GM19395 (cell line): ENCODE measurements around the gene TRPV4.

Source experiments
- ATAC-seq: cut with Tn5 transposase; IDR thresholded peaks from one replicate; pipeline ENCODE4 v1.9.1; 2021; ENCODE audit warnings: mild to moderate bottlenecking, moderate library complexity; ENCODE audit not compliant: unreplicated experiment

TRPV4 gene

DNA sequence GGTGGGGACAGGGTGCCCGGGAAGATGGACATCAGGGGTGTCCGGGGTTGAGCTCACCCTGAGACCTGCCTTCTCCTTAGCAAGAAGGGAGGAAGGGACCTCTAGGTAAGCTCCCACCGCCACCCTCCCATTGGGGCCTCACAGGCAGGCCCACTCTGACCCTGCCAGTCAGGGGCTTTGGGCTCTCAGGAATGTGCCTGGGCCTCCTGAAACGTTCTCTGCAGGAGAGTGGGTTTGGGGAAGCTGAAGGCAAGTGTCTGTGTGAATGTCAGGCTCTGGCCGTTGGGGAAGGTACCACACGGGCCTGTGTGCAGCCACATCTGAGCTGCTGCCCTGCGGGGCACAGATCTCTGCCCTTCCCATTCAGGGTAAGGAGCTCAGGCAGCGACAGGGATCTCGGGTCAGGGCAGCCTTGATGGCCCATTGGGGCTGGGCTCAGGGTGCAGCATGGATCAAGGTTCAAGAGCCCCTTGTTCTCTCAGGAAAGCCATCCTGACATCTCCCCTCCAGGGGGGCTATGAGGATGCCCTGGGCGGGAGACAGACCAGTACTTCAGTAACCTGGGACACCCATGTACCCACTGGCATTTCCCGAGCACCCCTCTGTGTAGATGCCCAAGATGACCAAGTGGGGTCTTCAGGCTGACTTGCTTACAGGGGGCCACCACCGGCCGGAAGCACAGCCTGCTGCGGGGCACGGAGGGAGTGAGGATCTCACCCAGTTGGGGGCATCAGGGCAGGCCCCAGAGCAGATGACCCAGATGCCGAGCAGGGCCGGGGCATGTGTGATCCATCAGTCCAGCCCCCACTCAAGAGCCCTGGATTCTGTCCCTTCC lies 89.9 kb downstream of the TRPV4 start:
- no peak for ATAC-seq

DNA sequence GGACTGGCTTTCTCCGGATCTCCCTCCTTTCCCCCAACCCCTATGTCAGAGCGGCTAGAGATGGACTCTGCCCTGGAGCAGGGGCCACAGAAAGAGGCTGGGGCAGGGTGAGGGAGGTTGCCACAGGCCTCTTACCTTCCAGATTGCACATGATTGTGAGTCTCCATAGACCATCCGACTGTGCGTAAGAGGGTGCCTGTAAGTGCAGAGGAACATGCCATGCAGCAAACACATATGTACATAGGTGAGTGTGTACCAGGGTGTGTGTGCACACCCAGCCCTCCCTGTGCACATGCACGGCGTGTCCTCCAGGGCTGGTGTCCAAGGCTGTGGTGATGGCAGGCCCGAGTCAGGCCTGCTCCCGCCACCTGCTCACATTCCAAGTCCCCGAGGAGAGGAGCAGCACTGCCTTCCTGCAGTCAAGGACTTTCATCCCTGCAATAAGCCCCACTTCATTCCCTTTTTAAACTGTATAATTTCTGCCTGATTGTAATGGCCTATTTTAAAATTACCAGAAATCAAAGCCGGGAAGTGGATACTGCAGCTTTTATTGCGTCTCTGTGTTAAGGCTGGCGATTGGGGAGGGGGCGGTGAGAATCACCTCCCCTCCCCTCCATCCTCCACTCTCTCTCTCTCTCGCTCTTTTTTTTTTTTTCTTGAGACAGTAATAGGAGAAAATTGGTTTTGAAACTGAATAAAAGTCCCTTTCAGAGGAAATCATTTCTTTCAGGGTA lies 91.1 kb downstream of the TRPV4 start:
- ATAC-seq: no peak

DNA sequence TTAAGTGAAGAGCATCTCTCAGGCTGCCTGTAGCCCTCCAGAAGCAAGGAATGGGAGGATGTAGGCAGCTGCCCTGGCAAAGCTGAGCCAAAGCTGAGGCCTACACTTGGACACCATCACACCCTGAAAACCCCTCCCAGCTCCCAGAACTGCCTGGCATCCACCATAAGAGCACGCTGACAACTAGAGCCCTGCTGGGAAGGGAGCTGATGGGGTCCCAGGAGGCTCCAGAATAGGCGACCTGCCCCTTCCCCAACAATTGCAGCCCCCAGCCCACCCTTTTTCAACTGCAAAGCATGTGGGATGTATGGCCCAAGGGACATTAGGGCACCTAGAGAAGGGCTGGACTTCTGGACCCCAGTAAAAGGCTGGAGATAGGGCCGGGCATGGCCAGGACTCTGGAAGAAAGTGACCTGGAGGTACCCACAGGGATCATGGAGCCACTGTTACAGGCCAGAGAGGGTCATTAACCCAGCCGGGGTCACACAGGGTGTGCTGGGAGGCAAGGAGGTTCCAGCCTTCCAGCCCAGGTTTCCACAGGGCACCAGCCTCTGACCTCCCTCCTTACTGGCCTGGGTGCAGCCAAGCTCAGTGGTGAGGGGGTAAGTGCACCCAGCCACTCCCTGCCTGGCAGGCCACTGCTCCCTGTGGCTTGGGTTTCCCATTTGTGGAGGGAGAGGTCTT lies 91.8 kb downstream of the TRPV4 start:
- ATAC-seq: no peak

DNA sequence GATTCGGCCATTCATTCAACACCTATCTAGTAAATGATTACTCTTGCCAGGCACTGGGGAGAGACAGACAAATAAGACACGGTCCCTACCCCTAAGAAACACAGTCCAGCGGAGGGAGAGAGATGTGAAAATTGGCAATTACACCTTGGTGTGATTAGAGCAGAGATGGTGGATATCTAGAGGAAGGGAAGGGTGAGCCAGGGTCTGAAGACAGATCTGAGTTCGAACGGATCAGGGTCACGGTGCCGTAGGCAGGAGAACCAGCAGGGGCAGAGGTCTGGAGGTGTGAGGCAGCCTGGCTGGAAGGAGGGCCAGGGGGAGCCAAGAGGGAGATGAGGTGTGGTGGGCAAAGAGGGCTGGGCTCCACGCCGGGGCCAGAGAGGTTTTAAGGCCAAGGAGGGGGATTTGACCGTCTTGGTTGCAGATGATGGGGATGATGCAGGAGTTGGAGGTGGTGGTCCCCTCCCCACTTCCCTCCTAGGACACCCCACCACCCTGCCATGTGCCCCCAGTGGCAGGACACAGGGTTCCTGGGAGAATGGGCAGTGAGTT lies 92.4 kb downstream of the TRPV4 start:
- no peak for ATAC-seq

DNA sequence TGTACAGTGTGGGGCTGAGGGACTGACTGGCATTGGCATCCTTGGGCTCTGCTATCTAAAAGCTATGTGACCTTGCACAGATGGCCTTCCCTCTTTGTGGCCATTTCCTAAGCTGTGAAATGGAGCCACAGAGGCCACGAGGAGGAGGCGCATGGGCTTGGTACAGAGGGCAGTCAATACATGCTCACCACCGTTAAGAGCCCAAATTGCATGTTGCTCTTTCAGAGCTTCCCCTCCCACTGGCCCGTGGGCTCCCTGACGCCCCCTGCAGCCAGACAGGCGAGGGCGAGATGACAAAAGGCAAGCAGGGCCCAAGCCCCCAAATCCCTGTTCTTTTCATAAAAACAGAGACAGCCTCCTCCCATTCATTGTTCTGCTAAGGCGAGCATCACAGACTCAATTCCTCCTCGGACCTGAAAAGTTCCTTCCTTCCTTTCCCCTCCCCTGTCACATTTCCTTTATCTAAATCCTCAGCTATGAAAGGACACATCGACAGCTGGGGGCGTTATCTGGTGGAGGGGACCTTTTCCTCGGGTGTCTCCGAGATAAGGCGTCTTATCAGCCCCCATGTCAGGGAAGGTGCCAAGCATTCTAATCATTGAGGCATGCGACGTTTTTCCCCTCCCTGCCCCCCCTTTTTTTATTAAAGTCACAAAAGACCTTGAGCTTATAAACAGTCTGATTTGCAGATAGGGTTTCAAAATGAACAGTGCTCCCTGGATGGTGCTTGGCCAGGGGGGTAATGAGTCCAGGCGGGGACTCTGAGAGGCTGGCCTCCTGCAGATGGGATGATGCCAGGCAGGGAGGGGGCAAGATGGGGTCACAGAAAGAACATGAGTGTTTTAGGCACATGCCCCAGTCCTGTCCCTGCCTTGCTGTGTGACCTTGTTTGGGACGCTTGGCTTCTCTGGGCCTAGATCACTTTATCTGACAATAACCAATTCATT lies 93.2 kb downstream of the TRPV4 start:
- ATAC-seq: no peak

DNA sequence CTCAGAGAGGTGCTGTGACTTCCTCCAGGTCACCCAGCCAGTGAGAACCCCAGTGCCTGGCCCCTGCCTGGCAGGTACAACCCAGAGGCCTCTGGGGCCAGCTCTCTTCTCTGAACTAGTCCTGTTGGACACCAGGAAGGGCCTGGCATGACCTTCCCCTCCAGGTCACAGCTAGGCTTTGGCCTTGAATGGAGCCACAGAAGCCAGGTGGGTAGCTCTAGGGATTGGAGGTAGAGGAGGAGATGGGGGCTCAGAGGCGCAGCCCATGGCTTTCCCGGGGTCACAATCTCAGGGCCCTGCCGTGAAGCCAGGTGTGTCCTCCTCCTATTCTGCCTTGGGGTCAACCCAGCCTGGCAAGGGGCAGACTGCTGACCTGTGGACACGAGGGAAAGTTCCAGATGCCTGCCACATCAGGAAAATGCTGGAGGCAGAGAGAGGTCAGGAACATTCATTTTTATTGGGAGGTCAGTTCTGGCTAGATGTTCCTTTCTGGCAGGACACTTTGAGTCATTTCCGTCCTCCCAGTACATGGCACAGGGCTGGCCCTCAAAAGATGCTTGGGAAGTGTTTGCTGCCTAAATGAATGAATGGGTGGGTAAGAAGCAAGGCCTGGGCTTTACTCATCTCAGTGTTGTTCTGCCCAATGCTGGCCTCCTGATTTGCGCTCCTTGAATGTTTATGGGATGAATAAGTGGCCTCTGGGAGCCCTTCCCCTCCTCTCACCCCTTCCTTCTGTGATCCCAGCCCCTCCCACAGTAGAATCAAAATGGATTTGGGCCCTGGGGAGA lies 94.1 kb downstream of the TRPV4 start:
- no peak for ATAC-seq

DNA sequence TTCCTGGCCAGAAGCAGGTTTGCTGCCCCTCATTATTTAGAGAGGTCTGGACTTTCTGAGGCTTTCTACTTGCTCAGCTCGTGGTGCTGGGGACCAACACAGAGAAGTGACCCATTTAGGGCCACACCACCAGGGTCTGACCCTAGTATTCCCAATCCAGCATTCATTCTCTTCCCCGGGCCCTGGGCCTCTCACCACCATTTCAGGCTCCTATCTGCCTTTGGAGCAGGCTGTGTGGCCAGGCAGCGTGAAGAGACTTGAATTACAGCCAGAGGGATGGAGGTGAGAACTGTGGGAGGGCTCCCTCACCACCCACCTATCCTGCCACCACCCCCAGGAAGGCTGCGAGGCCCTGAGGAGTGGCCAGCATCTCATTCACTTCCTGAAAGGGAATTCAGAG lies 95.0 kb downstream of the TRPV4 start:
- no peak for ATAC-seq

DNA sequence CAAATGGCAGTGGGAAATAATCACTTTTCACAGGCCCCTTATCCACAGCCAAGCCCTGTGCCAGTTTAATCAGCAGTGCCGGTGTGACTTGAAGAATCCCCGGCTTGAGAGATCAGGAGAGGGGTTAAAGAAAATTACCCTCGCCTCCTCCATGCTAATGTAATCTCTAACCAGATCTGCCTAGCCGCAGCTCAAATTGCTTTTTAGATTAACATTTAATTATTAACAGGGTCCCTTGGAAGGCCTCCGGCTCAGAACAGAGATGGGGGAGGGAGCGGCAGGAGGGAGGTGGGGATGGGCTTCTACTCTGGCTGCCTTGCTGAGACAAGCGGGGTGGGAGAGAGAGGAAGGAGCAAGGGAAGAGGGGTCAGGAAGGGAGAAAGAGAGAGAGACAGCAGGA lies 95.6 kb downstream of the TRPV4 start:
- no peak for ATAC-seq

DNA sequence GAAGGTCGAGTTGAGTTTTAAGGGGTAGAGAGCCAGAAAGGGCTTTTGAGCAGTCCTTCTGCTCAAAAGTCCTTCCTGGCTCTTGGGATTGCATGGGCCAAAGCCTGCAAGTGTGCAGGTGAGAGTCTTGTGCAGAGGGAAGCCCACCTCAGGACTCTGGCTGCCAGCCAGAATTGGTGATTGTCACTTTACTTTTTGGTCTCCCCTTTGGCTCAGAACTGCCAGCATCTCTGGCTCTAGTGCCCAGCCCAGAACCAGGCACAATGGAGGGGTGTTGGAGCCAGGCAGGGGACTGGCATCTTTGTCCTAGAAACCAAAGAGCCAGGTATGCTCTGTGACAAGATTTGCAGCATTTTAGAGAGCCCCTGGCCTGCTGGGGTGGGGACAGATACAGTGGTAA lies 96.1 kb downstream of the TRPV4 start:
- ATAC-seq: no peak

DNA sequence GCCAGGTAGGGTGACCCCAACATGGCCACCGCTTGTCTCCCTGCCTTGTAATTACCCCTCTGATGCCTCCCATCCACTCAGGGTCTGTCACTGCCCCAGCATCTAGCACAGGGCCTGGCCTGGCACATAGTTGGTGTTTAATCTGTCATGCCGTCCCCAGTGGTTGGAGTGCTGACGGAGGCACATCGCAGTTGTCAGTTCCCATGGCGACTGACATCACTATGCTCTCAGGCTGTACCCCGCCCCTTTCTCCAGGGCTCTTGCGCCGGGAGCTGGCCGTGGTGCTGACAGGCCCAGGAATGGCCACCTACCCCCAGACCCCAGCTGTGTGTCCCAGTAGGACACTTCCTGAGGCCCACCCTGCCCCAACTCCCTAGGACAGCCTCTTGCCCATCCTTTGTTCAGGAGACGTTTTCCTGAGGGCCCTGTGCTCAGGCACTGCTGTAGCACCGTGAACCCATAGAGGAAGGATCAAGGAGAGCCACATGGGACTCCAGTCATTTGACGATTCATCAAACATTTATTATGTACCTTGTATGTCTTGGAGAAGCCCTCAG lies 96.6 kb downstream of the TRPV4 start:
- no peak for ATAC-seq

DNA sequence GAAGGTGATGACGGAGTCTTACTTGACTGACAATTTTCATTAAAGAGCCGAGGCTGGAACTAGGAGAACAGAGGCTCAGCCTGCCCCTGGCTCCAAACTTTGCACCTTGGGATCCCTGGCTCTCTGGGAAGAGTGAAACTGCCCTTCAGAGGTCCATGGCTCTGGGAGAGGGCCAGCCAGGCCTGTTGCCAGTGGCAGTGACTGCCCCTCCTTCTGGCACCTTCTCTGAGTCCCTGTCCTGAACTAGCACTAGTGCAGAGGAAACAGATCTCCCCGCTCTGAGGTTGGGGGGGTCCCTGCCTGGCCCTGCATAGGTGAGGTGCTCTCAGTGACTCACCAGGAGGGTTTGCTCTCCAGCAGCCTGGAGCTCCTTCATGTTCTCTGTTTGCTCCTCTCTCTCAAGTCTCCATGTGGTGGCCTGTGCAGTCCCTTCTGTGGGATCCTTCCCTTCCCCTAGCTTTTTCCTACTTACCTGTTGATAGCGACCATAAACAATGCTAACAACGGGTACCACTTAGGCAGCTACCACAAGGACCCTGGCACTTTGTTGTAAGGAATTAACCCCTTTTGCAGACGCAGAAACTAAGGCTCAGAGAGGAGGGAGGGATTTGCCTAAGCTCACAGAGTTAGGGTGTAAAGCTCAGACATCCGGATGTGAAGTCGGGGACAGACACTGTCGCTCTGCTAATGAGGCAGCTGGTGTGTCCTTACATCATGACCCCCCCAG lies 97.2 kb downstream of the TRPV4 start:
- ATAC-seq: no peak

DNA sequence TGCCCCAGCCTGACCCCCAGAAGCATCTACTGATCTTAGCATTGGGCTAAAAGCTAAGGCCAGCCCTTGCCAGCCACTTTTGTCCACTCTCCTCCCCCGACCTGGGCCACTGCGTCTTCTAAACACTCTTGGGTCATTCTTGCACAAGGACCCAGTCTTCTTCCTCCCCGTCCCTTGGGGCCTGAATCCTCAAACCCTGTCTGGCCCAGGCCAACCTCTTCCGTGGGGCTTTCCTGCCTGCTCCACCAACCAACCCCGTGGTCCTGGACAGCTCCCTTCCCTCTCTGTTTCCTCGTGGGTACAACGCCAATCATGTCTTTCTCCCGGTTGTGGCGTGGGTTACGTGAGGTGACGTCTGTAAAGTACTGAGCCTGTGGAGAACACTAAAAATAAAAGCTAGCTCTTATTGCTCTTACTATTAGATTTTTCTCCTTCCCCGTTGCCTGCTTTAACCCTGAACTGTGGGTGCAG lies 98.1 kb downstream of the TRPV4 start:
- ATAC-seq: no peak

DNA sequence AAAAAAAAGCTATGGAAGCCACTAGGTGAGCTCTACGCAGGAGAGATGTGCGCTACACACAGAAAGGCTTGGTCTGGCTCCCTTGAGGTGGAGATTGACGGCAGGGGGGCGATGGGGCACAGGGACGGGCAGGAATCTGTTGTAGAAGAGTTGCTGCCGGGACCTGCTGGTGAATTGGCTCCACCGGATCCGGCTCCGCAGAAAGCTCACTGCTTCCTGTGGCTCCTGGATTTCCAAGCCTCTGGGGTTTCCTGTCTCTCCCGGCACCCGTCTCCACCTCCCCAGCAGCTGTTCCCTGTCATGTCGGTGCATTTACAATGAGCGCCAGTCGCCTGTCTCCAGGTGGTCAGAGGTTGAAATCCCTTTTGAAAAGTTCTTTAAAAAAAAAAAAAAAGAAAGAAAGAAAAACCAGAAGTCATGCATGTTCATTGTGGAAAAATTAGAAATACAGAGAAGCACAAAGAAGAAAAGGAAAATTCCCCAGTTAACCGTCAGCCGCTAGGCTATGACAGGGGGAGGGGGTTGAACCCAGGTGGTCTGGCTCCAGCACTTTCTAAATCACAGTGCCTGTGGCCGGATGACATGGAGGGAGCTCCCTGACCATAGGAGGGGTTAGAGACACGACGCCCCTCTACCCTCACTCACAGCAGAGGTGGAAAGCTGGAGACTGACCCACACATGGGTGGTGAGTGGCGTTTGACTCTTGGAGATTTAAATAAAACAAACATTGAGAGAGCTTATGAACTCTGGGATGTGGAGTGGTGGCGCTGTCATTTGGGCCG lies 98.8 kb downstream of the TRPV4 start:
- ATAC-seq: no peak
